K562 (cell line): ENCODE measurements around the gene KIF7. TPM values are rescaled to one million over a fixed set of nuclear protein-coding genes. Genes with fewer than 3 reads are reported as not detected.

Source experiments
- NR0B1 ChIP-seq: fragments of 450-650 bp; IDR thresholded peaks from one replicate; pipeline ENCODE4 v1.6.1; 2018; ENCODE audit warnings: mild to moderate bottlenecking, moderate library complexity; ENCODE audit not compliant: partially characterized antibody
- REST ChIP-seq, 2 experiments: fragments of 450-650 bp; formaldehyde crosslinking in 1 of 2; IDR thresholded peaks; 2 replicates each; pipeline versions ENCODE4 v1.4.0 to v1.6.1; 2014 to 2020; ENCODE audit warnings: mild to moderate bottlenecking in 2 of 2, borderline replicate concordance in 1 of 2, low read depth in 1 of 2
- polyA plus RNA-seq, 8 experiments: library from polyadenylated mRNA; depleted of rRNA in 4 of 8; stranded (reverse) in 5 of 8; unstranded in 3 of 8; fragments of >200 nt; fragmentation: Nextera tagmentation in 2 of 8; fragmentation: Illumina TruSeq in 1 of 8; extraction: Ambion mirVana in 2 of 8; extraction: Trizol in 1 of 8; gene quantifications; 2 replicates each; pipeline versions ENCODE4 v1.2.1 to v1.2.3, GENCODE V29; 2011 to 2014; ENCODE audit warnings: inconsistent platforms in 1 of 8, missing spikeins in 1 of 8
- total RNA-seq, 7 experiments: library from RNA; depleted of rRNA in 6 of 7; stranded (reverse); fragments of >200 nt in 6 of 7; fragmentation: Illumina TruSeq in 2 of 7; extraction: Trizol in 2 of 7; gene quantifications; 2 replicates each; pipeline versions ENCODE4 v1.2.1 to v1.2.3, GENCODE V29; 2011 to 2021; ENCODE audit warnings: low replicate concordance in 1 of 7

The KIF7 gene
- total and polyA plus RNA-seq, 9 of the 15 experiments (the other 6 are each of a cell fraction or from before 2014, with no cell fraction given): 0.04 to 2.0 (median 0.58) TPM

GRCh38 chr15:89660556-89660955, 5.3 kb upstream of the KIF7 start (continued):
- TF ChIP-seq REST (IDR thresholded peaks at IDR 0.05; ENCODE audit: borderline replicate concordance) (no peak), REST (CRISPR knock-in tag; IDR thresholded peaks at IDR 0.05; ENCODE audit: low read depth) (no peak), NR0B1 (no peak)
